ENCODE measurements around the gene SMPD3.

SMPD3 gene

GRCh38 chr16:68379472-68380347, 68.6 kb downstream of the SMPD3 start:
- DNase-seq = no peak

DNA sequence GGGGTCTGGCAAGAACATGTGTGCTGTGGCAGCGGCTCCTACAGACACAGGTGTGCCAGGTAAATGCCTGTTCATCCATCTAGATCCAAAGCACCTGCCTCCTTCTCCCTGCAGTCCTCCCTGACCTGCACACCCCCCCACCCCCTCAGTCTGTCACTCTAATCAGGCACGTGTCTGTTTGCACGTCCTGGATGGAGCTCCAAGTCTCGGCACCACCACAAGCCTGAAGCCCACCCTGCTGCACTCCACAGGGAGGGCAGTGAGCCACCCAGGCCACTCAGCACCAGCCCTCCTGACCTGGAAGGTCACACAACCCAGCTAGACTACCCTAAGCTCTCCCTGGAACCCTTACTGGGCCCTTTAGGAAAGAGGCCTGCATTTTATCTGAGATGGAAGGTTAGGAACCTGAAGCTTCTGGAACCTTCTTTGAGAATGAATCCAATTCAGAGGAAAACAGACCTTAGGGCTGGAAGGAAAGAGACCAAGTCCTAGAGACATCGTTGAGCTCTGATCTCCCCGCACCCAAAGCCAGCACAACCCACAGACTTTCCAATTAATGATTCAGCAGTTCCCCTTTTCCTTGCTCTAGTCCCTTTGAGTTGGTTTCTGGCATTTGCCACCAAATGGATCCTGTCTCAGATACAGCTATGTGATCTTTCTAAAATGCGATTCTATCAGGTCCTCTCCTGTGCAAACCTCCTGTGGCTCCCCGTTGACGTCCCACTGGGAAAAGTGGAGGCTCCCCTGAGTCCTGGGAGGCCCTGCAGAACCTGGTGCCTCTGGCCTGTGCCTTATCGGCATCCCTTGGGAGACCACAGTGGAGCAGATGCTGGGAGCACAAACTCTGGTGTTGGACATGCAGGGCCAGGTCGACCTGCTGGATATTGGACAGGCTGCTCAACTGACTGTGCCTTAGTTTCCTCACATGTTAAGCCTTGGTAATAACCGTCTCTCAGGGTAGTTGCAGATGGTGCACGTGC, 69.6 kb downstream of the SMPD3 start:
- DNase-seq = peak; percentile 6 to 28

DNA sequence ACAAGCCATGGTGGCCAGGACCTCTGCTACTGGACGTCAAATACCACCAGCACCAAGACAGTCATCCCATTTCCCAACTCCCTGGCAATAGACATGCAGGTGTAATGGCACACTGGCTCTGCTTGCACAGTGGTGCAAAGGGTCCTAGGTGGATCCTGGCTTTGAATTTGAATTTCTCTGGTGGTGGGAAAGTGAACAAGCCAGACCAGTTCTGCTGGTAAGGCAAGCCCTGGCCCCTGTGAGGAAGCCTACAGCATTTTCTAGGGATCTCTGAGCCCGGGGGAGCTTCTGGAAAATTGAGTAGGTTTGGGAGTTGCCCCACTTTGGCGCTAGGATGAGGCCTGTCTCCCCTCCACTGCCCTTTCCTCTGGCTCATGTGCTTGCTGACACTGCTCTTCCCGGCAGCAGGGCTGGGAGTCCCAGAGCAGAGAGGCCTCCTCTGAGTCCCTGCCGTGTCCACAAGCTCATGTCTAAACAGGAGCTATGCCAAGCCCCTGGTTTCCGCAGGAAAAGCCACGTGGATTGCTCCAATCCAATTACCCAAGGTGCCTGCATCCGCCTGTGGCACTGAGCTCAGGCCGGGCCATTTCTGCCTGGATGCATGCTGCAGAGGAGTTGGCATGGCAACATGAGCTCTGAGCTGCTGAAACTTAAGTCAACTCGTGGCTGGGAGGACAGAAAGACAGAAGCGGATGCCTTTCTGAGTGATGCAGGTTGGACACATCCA, 70.5 kb downstream of the SMPD3 start:
- no peak for DNase-seq

- no peak for DNase-seq
Observed at GRCh38 chr16:68377221-68377620, 71.1 kb downstream of the SMPD3 start.

- DNase-seq = no peak
Observed at GRCh38 chr16:68376590-68376989, 71.7 kb downstream of the SMPD3 start.

- no peak for DNase-seq
Observed at GRCh38 chr16:68375801-68376536, 72.3 kb downstream of the SMPD3 start.

DNA sequence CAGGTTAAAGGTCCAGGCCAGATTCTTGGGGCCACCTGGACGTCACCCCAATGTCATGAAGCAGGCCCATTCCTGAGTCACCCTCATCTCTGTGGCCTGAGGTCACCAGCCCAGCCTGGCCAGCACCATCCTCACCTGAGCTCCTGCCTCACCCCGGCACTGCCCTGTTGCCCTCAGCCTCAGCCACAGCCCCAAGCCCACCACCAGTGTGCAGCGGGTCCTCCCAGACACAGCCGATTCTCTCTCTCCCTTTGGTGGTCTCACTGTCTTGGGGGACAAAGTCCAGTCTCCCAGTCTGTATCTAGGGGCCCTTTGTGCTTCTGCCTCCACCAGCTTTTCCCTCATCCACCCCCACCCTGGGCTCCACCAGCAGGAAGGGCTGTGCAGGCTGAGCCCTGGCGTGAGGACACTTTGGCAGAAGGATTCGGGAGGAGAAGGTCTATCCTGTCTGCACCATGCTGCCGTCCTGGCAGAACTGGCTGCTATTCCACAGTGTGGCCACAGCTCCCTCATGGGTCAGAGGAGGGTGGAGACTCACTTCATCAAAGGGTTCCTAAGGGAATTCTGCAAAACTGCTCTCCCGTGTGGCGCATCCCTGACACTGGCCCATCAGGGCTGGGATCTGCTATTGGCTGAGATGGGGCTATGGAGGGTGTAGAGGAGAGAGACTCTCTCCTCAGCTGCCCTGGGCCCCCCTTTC, 73.2 kb downstream of the SMPD3 start:
- no peak for DNase-seq

GRCh38 chr16:68374246-68374805, 74.0 kb downstream of the SMPD3 start:
- DNase-seq = no peak

DNA sequence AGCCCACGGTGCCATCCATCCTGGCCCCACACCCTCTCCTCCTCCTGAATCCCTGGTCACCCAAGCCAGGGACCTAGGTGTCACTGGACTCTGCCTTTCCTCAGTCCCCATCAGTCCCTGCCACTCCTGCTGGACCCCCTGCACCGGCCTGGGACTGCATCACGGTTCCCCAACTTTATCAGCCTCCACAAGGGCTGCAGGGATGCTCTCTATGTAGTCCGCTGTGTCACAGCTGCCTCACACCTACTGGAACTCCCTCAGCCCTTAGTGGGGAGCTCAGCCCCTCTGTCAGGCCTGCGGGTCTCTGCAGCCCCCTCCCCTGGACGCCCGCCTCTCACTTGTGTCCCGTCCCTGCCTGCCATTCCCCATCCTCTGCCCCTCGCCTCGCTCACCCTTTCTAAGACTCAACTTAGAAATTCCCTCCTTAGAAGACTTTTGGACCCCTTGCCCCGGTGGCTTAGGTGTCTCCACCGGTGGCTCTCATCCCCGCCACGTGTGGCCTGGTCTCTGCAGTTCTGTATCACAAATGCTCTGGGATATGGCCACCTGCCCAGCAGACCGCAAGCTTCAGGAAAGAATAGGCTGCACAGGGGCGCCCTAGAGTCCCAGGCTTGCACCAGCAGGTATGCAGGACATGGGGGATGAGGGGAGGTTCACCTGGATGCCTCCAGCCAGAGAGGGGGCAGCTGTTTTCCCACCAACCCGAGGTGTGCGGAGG, 74.6 kb downstream of the SMPD3 start:
- no peak for DNase-seq

GRCh38 chr16:68372806-68373205, 75.5 kb downstream of the SMPD3 start:
- DNase-seq = no peak

GRCh38 chr16:68372381-68372720, 76.0 kb downstream of the SMPD3 start:
- no peak for DNase-seq

- no peak for DNase-seq
Observed at GRCh38 chr16:68371706-68372380, 76.5 kb downstream of the SMPD3 start.

DNA sequence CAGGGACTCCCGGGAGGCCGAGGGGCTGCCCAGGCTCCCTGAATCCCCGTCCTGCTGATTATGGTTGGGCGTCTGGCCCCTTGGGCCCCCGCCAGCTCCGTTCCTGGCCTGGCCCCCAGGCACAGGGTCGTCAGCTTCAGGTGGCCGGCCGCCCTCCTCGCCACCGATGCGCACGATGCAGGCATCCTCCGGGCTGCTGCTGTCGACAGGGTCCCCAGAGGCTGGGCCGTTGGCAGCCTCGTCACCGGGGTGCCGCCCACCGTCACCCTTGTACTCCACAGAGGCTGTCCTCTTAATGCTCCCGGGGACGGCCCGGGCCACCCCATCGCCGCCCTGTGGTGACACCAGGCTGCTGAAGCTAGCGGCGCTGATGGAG, 77.0 kb downstream of the SMPD3 start:
- DNase-seq = no peak

DNA sequence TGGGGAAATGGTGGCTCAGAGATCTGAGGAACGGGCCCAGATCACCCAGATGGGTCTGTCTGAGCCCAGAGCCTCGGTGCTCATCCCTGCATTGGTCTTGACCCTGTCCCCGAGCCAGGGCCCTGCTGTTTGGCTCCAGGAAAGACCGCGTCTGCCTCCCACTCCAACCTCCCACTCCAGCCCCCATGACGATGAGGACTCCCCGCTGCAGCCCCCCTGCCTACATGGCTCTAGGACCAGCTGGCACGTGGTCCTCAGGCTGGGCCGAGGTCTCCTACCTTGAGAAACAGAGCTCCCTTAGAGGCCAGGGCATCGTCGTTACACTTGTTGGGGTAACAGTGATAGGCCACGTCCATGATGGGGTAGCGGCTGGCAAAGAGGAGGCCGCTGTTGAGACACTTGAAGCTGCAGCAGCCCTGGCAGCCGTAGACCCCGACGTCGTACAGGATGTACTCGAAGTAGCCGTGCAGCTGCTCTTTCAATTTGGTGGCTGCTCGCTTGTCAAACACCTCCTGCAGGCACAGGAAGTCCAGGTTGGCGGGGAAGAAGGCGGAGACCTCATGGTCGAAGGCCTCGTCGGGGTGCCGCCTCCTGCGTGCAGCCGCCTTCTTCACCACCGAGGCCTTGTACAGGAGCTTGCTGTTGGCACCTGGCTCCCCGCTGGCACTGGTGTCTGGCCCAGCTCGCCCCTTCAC, 77.6 kb downstream of the SMPD3 start:
- no peak for DNase-seq

- peak; percentile 94 for DNase-seq
Observed at GRCh38 chr16:68369697-68370580, 78.4 kb downstream of the SMPD3 start.

- DNase-seq = no peak
Observed at GRCh38 chr16:68369168-68369567, 79.1 kb downstream of the SMPD3 start.

DNA sequence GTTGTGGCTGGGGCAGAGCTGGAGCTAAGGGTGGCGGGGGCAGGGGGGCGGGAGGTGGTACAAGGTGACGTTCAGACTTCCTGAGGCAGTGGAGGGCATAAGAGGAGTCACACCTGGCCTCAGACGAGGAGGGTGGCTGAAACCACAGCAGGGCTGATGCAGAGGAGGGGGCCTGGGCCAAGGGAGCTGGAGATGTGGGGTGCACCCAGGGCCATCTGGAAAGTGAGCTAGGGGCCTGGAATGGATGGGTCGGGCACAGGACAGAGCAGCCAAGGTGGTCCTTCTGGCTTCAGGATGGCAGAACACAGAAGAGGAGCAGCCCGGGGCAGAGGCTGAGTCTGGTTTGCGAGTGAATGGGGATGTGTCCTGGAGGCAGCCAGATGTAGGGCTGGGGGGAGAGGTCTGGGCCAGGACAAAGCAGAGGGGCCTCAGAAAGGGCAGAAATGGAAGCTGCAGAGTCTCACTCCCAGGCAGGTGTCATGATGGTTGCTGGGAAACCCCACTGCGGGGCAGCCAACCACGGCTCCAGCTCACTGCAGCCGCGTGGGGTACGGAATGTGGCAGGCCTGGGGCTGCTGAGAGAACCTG, 79.9 kb downstream of the SMPD3 start:
- no peak for DNase-seq

DNA sequence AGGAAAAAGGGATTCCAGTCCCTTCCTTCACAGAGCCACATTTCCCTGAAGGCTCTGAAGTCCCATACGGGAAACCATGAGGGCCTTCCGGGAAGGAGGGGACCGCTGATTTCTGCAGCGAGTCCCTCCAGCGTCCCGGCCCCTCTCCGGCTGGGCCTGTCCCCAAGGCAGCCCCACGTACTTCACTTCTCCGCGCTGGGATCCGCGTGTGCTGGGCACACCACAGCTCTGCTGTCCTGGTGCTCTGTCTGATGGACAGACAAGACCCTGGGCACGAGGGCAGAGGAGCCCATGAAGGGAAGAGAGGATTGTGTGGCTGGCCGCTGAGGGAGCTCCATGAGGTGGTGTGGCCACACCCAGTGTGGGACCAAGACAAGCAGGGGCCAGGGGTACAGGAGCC, 80.4 kb downstream of the SMPD3 start:
- DNase-seq = no peak

All from AML-193 (cell line).